CD14-positive monocyte (primary cell): ENCODE results near the gene FKBP2. TPM values are rescaled to one million over a fixed set of nuclear protein-coding genes. Genes with fewer than 3 reads are reported as not detected.

Experiments
- DNase-seq, 3 donors: peaks; one replicate each; pipeline ENCODE4 v3.0.0-alpha.2; 2011 to 2022
- H2AFZ ChIP-seq: 2 replicates; pipeline ENCODE4 v1.6.0; 2012; ENCODE audit warnings: mild to moderate bottlenecking, low read depth, low read length, inconsistent platforms; ENCODE audit not compliant: insufficient read depth, poor library complexity, severe bottlenecking
- H3K27ac ChIP-seq, 2 donors: 1 replicate in 1 of 2; 2 replicates in 1 of 2; pipeline ENCODE4 v1.5.1; 2012 to 2013; ENCODE audit warnings: low read length in 2 of 2, control low read depth in 1 of 2, inconsistent platforms in 1 of 2, low read depth in 1 of 2, mild to moderate bottlenecking in 1 of 2
- H3K27me3 ChIP-seq, 2 donors: one replicate each; pipeline versions ENCODE4 v1.6.0 to v1.6.1; 2011 to 2013; ENCODE audit warnings: low read length in 2 of 2; ENCODE audit not compliant: control insufficient read depth in 2 of 2, insufficient read depth in 2 of 2
- H3K36me3 ChIP-seq, 2 donors: replicated peaks in 1 of 2; 1 replicate in 1 of 2; 2 replicates in 1 of 2; pipeline versions ENCODE4 v1.5.1 to v1.6.1; 2012 to 2013; ENCODE audit warnings: low read length in 2 of 2, control low read depth in 1 of 2, inconsistent platforms in 1 of 2, mild to moderate bottlenecking in 1 of 2; ENCODE audit not compliant: insufficient read depth in 2 of 2, control insufficient read depth in 1 of 2
- H3K4me1 ChIP-seq, 2 donors: 1 replicate in 1 of 2; 2 replicates in 1 of 2; pipeline versions ENCODE4 v1.5.1 to v1.6.1; 2012 to 2013; ENCODE audit warnings: low read length in 2 of 2, control low read depth in 1 of 2, inconsistent platforms in 1 of 2, mild to moderate bottlenecking in 1 of 2, moderate library complexity in 1 of 2; ENCODE audit not compliant: insufficient read depth in 2 of 2, control insufficient read depth in 1 of 2
- H3K4me2 ChIP-seq: replicated peaks from 2 replicates; pipeline ENCODE3; 2012; ENCODE audit warnings: low read length, moderate library complexity, mild to moderate bottlenecking; ENCODE audit not compliant: poor library complexity, severe bottlenecking; ENCODE audit errors: extremely low read depth
- H3K4me3 ChIP-seq, 3 experiments: fragments of 200-600 bp in 1 of 3; sonication (generic) in 1 of 3; replicated peaks in 1 of 3; 1 replicate in 2 of 3; 2 replicates in 1 of 3; pipeline ENCODE4 v1.5.1; 2011 to 2013; ENCODE audit warnings: low read length in 3 of 3, mild to moderate bottlenecking in 3 of 3, control low read depth in 2 of 3, low read depth in 2 of 3, inconsistent platforms in 1 of 3, moderate library complexity in 1 of 3
- H3K79me2 ChIP-seq: 2 replicates; pipeline ENCODE4 v1.6.0; 2012; ENCODE audit warnings: mild to moderate bottlenecking, control low read depth, inconsistent platforms, low read length, moderate library complexity; ENCODE audit not compliant: insufficient read depth
- H3K9ac ChIP-seq: 2 replicates; pipeline ENCODE4 v1.6.0; 2017; ENCODE audit warnings: low read length, mild to moderate bottlenecking; ENCODE audit not compliant: insufficient read depth, poor library complexity, severe bottlenecking
- H3K9me3 ChIP-seq, 2 donors: replicated peaks in 1 of 2; 1 replicate in 1 of 2; 2 replicates in 1 of 2; pipeline versions ENCODE4 v1.5.1 to v1.6.1; 2012 to 2013; ENCODE audit warnings: low read length in 2 of 2, control low read depth in 1 of 2; ENCODE audit not compliant: control insufficient read depth in 1 of 2, insufficient read depth in 1 of 2
- H4K20me1 ChIP-seq: 2 replicates; pipeline ENCODE4 v1.6.0; 2012; ENCODE audit warnings: mild to moderate bottlenecking, low read length, control low read depth, moderate library complexity; ENCODE audit not compliant: insufficient read depth
- H3K27ac Mint-ChIP-seq, 7 donors: one replicate each; pipeline ENCODE4 v1.8.0; 2020; ENCODE audit warnings: mild to moderate bottlenecking in 7 of 7, mixed read lengths in 7 of 7, moderate library complexity in 6 of 7, inconsistent platforms in 2 of 7
- H3K27me3 Mint-ChIP-seq, 3 donors: one replicate each; pipeline ENCODE4 v1.8.0; 2021 to 2022; ENCODE audit warnings: low read depth in 3 of 3, mild to moderate bottlenecking in 3 of 3, mixed read lengths in 3 of 3, moderate library complexity in 3 of 3, inconsistent platforms in 1 of 3
- H3K36me3 Mint-ChIP-seq, 2 donors: one replicate each; pipeline ENCODE4 v1.8.0; 2020; ENCODE audit warnings: mixed read lengths in 2 of 2, inconsistent platforms in 1 of 2, mild to moderate bottlenecking in 1 of 2
- H3K4me1 Mint-ChIP-seq: one replicate; pipeline ENCODE4 v1.8.0; 2020; ENCODE audit warnings: mild to moderate bottlenecking, mixed read lengths
- H3K4me3 Mint-ChIP-seq, 2 donors: one replicate each; pipeline ENCODE4 v1.8.0; 2020; ENCODE audit warnings: mild to moderate bottlenecking in 2 of 2, mixed read lengths in 2 of 2, moderate library complexity in 1 of 2
- H3K9me3 Mint-ChIP-seq, 7 donors: one replicate each; pipeline ENCODE4 v1.8.0; 2020 to 2022; ENCODE audit warnings: mixed read lengths in 7 of 7, mild to moderate bottlenecking in 6 of 7, moderate library complexity in 6 of 7, inconsistent platforms in 2 of 7
- WGBS: methylation state at CpG from one replicate; pipeline ENCODE4 v1.1.5; 2013; ENCODE audit warnings: missing lambda C conversion rate; ENCODE audit not compliant: insufficient coverage; 5-methylcytosine and 5-hydroxymethylcytosine counted together
- intact Hi-C, 2 donors: fragments of 100-400 bp; cut with micrococcal nuclease; formaldehyde crosslinking; loops; one replicate each; pipeline versions ENCODE4 v1.15.0 to v1.15.1; 2023
- polyA plus RNA-seq, 3 donors: library from polyadenylated mRNA; depleted of rRNA in 1 of 3; unstranded in 2 of 3; stranded (reverse) in 1 of 3; fragments of 300-500 nt in 2 of 3; fragments of >200 nt in 1 of 3; fragmentation: Illumina TruSeq in 2 of 3; gene quantifications; 1 replicate in 2 of 3; 2 replicates in 1 of 3; pipeline ENCODE4 v1.2.3, GENCODE V29; 2012 to 2021
- TF ChIP-seq, protein P1 (sequence below): fragments of 200-600 bp; IDR thresholded peaks from one replicate; pipeline ENCODE4 v1.8.0; 2022; ENCODE audit warnings: antibody characterized with exemption, mild to moderate bottlenecking

The FKBP2 gene
- polyA plus RNA-seq, 3 donors: 38.9 to 80.7 (median 71.1) TPM

DNA sequence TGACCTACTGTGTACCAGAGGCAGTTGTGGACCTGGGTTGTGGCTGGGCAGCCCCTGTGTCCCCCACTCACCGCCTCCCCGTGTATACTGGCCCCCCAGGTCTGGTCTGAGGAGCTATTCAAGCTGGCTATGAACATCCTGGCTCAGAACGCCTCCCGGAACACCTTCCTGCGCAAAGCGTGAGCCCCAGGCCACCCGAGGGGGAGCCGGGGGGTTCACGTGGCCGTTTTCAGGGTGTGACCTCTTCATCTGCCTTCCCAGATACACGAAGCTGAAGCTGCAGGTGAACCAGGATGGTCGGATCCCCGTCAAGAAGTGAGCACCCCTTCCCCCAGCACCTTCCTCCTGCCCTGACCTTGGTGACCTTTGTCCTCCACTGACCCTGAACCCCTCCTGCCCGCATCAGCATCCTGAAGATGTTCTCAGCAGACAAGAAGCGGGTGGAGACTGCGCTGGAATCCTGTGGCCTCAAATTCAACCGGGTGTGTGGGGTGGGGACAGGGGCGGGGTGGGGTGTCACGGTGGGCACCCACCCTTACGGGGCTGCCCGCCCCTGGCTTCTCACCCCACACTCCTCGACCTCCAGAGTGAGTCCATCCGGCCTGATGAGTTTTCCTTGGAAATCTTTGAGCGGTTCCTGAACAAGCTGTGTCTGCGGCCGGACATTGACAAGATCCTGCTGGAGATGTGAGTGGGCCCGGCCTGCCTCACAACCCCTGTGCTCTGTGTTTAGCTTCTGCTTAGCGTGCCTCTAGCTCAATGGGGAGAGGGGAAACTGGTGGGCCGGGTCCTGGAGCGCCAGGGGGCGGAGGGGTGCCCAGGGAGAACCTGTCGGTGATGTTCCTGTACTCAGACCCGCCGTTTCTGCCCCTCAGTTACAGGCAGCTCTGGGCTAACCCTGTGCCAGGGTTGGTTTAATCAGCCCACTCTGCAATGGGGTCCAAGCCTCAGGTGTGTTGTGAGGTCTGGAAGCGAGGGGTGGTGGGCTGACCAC lies 14.5 kb downstream of the FKBP2 start:
- peaks cover 51 to 62% of the 10 kb centered on the region in 2 donors for H3K36me3 ChIP-seq

DNA sequence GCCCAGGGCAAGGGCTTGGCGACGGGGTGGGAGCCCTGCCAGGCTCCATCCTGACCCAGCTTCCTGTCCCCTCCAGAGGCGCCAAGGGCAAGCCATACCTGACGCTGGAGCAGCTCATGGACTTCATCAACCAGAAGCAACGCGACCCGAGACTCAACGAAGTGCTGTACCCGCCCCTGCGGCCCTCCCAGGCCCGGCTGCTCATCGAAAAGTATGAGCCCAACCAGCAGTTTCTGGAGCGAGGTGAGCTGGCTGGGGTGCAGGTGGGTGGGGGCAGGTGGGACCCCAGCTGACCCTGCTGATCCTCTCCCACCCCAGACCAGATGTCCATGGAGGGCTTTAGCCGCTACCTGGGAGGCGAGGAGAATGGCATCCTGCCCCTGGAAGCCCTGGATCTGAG lies 15.4 kb downstream of the FKBP2 start:
- Histone ChIP-seq H4K20me1 (peaks cover 34% of the 10 kb centered on the region), H3K27ac (no peak overlapping the region), H3K4me1 (peaks cover 18 to 26% of the 10 kb centered on the region in 2 donors), H3K79me2 (peaks cover 18% of the 10 kb centered on the region), H3K4me2 (no peak overlapping the region), H3K27me3 (no peaks in the 10 kb centered on the region), H3K36me3 (peaks cover 59 to 68% of the 10 kb centered on the region in 2 donors), H3K9ac (no peak overlapping the region), H2AFZ (no peak overlapping the region), H3K9me3 (no peaks in the 10 kb centered on the region), H3K4me3 (no peak overlapping the region)
- no peak overlapping the region for H3K27ac Mint-ChIP-seq
- peaks cover 0 to 4% (median 0%) of the 10 kb centered on the region in 7 donors for H3K9me3 Mint-ChIP-seq
- intact Hi-C loops: no loop called here
- peaks cover 0 to 1% (median 0%) of the 10 kb centered on the region in 3 donors for H3K27me3 Mint-ChIP-seq
- H3K36me3 Mint-ChIP-seq: peaks cover 45 to 67% of the 10 kb centered on the region in 2 donors
- no peak for DNase-seq
- no peak overlapping the region for H3K4me3 Mint-ChIP-seq
- 82% methylated on average over 7 of the region's 15 CpGs for WGBS
- H3K4me1 Mint-ChIP-seq: peaks cover 21% of the 10 kb centered on the region
- TF ChIP-seq, protein P1, sequence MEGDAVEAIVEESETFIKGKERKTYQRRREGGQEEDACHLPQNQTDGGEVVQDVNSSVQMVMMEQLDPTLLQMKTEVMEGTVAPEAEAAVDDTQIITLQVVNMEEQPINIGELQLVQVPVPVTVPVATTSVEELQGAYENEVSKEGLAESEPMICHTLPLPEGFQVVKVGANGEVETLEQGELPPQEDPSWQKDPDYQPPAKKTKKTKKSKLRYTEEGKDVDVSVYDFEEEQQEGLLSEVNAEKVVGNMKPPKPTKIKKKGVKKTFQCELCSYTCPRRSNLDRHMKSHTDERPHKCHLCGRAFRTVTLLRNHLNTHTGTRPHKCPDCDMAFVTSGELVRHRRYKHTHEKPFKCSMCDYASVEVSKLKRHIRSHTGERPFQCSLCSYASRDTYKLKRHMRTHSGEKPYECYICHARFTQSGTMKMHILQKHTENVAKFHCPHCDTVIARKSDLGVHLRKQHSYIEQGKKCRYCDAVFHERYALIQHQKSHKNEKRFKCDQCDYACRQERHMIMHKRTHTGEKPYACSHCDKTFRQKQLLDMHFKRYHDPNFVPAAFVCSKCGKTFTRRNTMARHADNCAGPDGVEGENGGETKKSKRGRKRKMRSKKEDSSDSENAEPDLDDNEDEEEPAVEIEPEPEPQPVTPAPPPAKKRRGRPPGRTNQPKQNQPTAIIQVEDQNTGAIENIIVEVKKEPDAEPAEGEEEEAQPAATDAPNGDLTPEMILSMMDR: no peak

More for the DNA sequence above, 14.5 kb downstream of the FKBP2 start:
- Mint-ChIP-seq H3K36me3 (peaks cover 45 to 62% of the 10 kb centered on the region in 2 donors), H3K27ac (peak overlapping the region in 1 of 7 donors; percentile 53), H3K4me1 (peaks cover 24% of the 10 kb centered on the region), H3K4me3 (no peak overlapping the region), H3K9me3 (peaks cover 0 to 4% (median 0%) of the 10 kb centered on the region in 7 donors), H3K27me3 (peaks cover 3 to 4% (median 4%) of the 10 kb centered on the region in 3 donors)
- Histone ChIP-seq H3K9ac (no peak overlapping the region), H4K20me1 (peaks cover 34% of the 10 kb centered on the region), H3K27me3 (no peaks in the 10 kb centered on the region), H3K9me3 (no peaks in the 10 kb centered on the region), H3K4me1 (peaks cover 25 to 35% of the 10 kb centered on the region in 2 donors), H3K27ac (no peak overlapping the region), H3K4me2 (no peak overlapping the region), H3K79me2 (peaks cover 18% of the 10 kb centered on the region), H3K4me3 (no peak overlapping the region), H2AFZ (no peak overlapping the region)
- DNase-seq: no peak
- WGBS: over 99% methylated on average over 26 of the region's 35 CpGs
- intact Hi-C loops: no loop called here
- TF ChIP-seq, protein P1: no peak
